H1 (cell line): ENCODE results near the gene FTMT. TPM values are rescaled to one million over a fixed set of nuclear protein-coding genes. Genes with fewer than 3 reads are reported as not detected.

Experiments
- CTCF ChIA-PET: fragments of 300-600 bp; sonication (Branson Sonifier 250); formaldehyde crosslinking; loops from one replicate; lab custom pipeline; 2021; ENCODE audit not compliant: partially characterized antibody; lab: Charles Lee
- POLR2A ChIA-PET: fragments of 300-600 bp; sonication (Branson Sonifier 250); formaldehyde crosslinking; loops from one replicate; lab custom pipeline; 2021; ENCODE audit warnings: inconsistent platforms; ENCODE audit not compliant: partially characterized antibody; lab: Charles Lee
- DNase-seq, 2 experiments: peaks; one replicate each; pipeline versions ENCODE4 v3.0.0 to v3.0.0-alpha.2; 2010 to 2022; ENCODE audit warnings: low spot score in 2 of 2, low read depth in 1 of 2, mixed read lengths in 1 of 2
- FAIRE-seq: peaks from 2 replicates; lab custom pipeline; 2011; peaks lifted over from hg19 to GRCh38; lab: Jason Lieb, UNC
- H2AFZ ChIP-seq: 2 replicates; pipeline ENCODE4 v1.8.1; 2012; ENCODE audit warnings: low read length, inconsistent platforms
- H2AK5ac ChIP-seq: 2 replicates; pipeline ENCODE4 v1.6.1; 2013; ENCODE audit warnings: low read depth, low read length
- H2BK120ac ChIP-seq: replicated peaks from 2 replicates; pipeline ENCODE3; 2013; ENCODE audit warnings: low read depth, low read length, inconsistent platforms
- H2BK12ac ChIP-seq: 2 replicates; pipeline ENCODE4 v1.6.1; 2013; ENCODE audit warnings: low read depth, low read length
- H2BK15ac ChIP-seq: 2 replicates; pipeline ENCODE4 v1.6.1; 2013; ENCODE audit warnings: low read length
- H2BK20ac ChIP-seq: 2 replicates; pipeline ENCODE4 v1.6.1; 2013; ENCODE audit warnings: low read length
- H2BK5ac ChIP-seq: 2 replicates; pipeline ENCODE4 v1.6.1; 2013; ENCODE audit warnings: low read depth, low read length
- H3K14ac ChIP-seq: 2 replicates; pipeline ENCODE4 v1.6.1; 2013; ENCODE audit warnings: inconsistent platforms; ENCODE audit not compliant: insufficient read length
- H3K18ac ChIP-seq: 2 replicates; pipeline ENCODE4 v1.6.1; 2013; ENCODE audit warnings: low read length; ENCODE audit errors: extremely low read depth
- H3K23ac ChIP-seq: 2 replicates; pipeline ENCODE4 v1.6.1; 2013; ENCODE audit warnings: inconsistent platforms; ENCODE audit not compliant: insufficient read length
- H3K23me2 ChIP-seq: 2 replicates; pipeline ENCODE4 v1.6.1; 2013; ENCODE audit warnings: low read depth, low read length
- H3K27ac ChIP-seq: 2 replicates; pipeline ENCODE4 v1.6.1; 2011; ENCODE audit warnings: low read depth, low read length, inconsistent platforms
- H3K27me3 ChIP-seq, 4 experiments: replicated peaks in 1 of 4; 1 replicate in 1 of 4; 2 replicates in 3 of 4; pipeline versions ENCODE4 v1.6.1 to v1.8.1; 2011 to 2013; ENCODE audit warnings: low read length in 3 of 4, mild to moderate bottlenecking in 3 of 4, inconsistent platforms in 2 of 4, mixed read lengths in 2 of 4, moderate library complexity in 1 of 4; ENCODE audit not compliant: control insufficient read depth in 3 of 4, insufficient read depth in 3 of 4; ENCODE audit errors: extremely low read depth in 1 of 4
- H3K36me3 ChIP-seq, 4 experiments: 2 replicates each; pipeline versions ENCODE4 v1.6.1 to v1.8.1; 2011 to 2013; ENCODE audit warnings: mild to moderate bottlenecking in 4 of 4, low read length in 3 of 4, moderate library complexity in 2 of 4, control low read depth in 1 of 4, inconsistent platforms in 1 of 4; ENCODE audit not compliant: insufficient read depth in 4 of 4, control insufficient read depth in 2 of 4
- H3K4ac ChIP-seq: replicated peaks from 2 replicates; pipeline ENCODE3; 2013; ENCODE audit warnings: low read length, low read depth, mixed read lengths, inconsistent platforms; ENCODE audit not compliant: insufficient read length
- H3K4me1 ChIP-seq, 4 experiments: replicated peaks in 1 of 4; 1 replicate in 1 of 4; 2 replicates in 3 of 4; pipeline versions ENCODE4 v1.6.1 to v1.8.1; 2011 to 2013; ENCODE audit warnings: low read length in 3 of 4, inconsistent platforms in 2 of 4, mixed read lengths in 1 of 4; ENCODE audit not compliant: insufficient read depth in 4 of 4, control insufficient read depth in 3 of 4
- H3K4me2 ChIP-seq, 2 experiments: 2 replicates each; pipeline versions ENCODE4 v1.6.1 to v1.8.1; 2011 to 2013; ENCODE audit warnings: low read depth in 2 of 2, low read length in 2 of 2, control low read depth in 1 of 2, inconsistent platforms in 1 of 2, mild to moderate bottlenecking in 1 of 2; ENCODE audit not compliant: insufficient read depth in 1 of 2
- H3K4me3 ChIP-seq, 4 experiments: fragments of 200-600, 300-600 bp in 1 of 4; sonication (generic), shearing (Covaris generic), sonication (Bioruptor Twin) in 1 of 4; 2 replicates each; pipeline versions ENCODE4 v1.5.1 to v1.8.1; 2011 to 2016; ENCODE audit warnings: low read length in 4 of 4, low read depth in 3 of 4, control low read depth in 2 of 4, inconsistent platforms in 2 of 4, mild to moderate bottlenecking in 2 of 4, mixed read lengths in 1 of 4, moderate library complexity in 1 of 4; ENCODE audit not compliant: insufficient read depth in 2 of 4; ENCODE audit errors: extremely low read depth in 1 of 4
- H3K56ac ChIP-seq: replicated peaks from 2 replicates; pipeline ENCODE3; 2013; ENCODE audit warnings: low read depth, mild to moderate bottlenecking, mixed read lengths, low read length, inconsistent platforms; ENCODE audit not compliant: insufficient read length
- H3K79me1 ChIP-seq: 2 replicates; pipeline ENCODE4 v1.6.1; 2013; ENCODE audit warnings: low read depth, low read length, control low read depth
- H3K79me2 ChIP-seq, 2 experiments: 2 replicates each; pipeline versions ENCODE4 v1.6.1 to v1.8.1; 2012 to 2013; ENCODE audit warnings: low read length in 2 of 2, mild to moderate bottlenecking in 2 of 2, inconsistent platforms in 1 of 2; ENCODE audit not compliant: insufficient read depth in 2 of 2, control insufficient read depth in 1 of 2
- H3K9ac ChIP-seq, 4 experiments: replicated peaks in 1 of 4; 1 replicate in 1 of 4; 2 replicates in 3 of 4; pipeline versions ENCODE4 v1.6.1 to v1.8.1; 2011 to 2013; ENCODE audit warnings: low read depth in 3 of 4, low read length in 3 of 4, control low read depth in 2 of 4, mild to moderate bottlenecking in 2 of 4, moderate library complexity in 2 of 4, inconsistent platforms in 1 of 4; ENCODE audit errors: extremely low read depth in 1 of 4
- H3K9me3 ChIP-seq, 2 experiments: 2 replicates each; pipeline versions ENCODE4 v1.6.1 to v1.8.1; 2012 to 2013; ENCODE audit warnings: mild to moderate bottlenecking in 2 of 2, moderate library complexity in 2 of 2, control low read depth in 1 of 2, inconsistent platforms in 1 of 2, low read depth in 1 of 2, low read length in 1 of 2, mixed read lengths in 1 of 2; ENCODE audit not compliant: insufficient read depth in 2 of 2
- H4K20me1 ChIP-seq, 2 experiments: replicated peaks in 1 of 2; 2 replicates each; pipeline versions ENCODE3 to v1.8.1; 2011 to 2013; ENCODE audit warnings: inconsistent platforms in 2 of 2, low read length in 2 of 2, mild to moderate bottlenecking in 1 of 2; ENCODE audit not compliant: insufficient read depth in 2 of 2, control insufficient read depth in 1 of 2
- H4K5ac ChIP-seq: 2 replicates; pipeline ENCODE4 v1.6.1; 2013; ENCODE audit warnings: low read length, low read depth, mixed read lengths, inconsistent platforms; ENCODE audit not compliant: insufficient read length
- H4K8ac ChIP-seq: 2 replicates; pipeline ENCODE4 v1.8.0; 2013; ENCODE audit warnings: mild to moderate bottlenecking, moderate library complexity, low read length, inconsistent platforms; ENCODE audit not compliant: insufficient read depth; ENCODE audit errors: extremely low read depth
- H4K91ac ChIP-seq: replicated peaks from 2 replicates; pipeline ENCODE3; 2013; ENCODE audit warnings: low read length, mixed read lengths, inconsistent platforms; ENCODE audit not compliant: insufficient read length
- ATF2 ChIP-seq: IDR thresholded peaks from 2 replicates; pipeline ENCODE4 v1.6.1; 2012; ENCODE audit warnings: low read length, inconsistent platforms
- E2F6 ChIP-seq: IDR thresholded peaks from 2 replicates; pipeline ENCODE4 v1.6.1; 2012; ENCODE audit warnings: inconsistent platforms
- EGR1 ChIP-seq: IDR thresholded peaks from 2 replicates; pipeline ENCODE4 v1.6.1; 2011; ENCODE audit warnings: low read depth, low read length, borderline replicate concordance
- GABPA ChIP-seq: IDR thresholded peaks from 2 replicates; pipeline ENCODE4 v1.6.1; 2011; ENCODE audit warnings: mild to moderate bottlenecking, low read length, moderate library complexity, borderline replicate concordance; ENCODE audit not compliant: insufficient read depth
- KDM1A ChIP-seq: fragments of 200-600, 300-600 bp; sonication (generic); IDR thresholded peaks from 2 replicates; pipeline ENCODE4 v1.7.1; 2016; ENCODE audit warnings: mild to moderate bottlenecking, low read length, borderline replicate concordance
- KDM4A ChIP-seq: IDR thresholded peaks from one replicate; pipeline ENCODE4 v1.7.1; 2012; ENCODE audit warnings: low read depth, mild to moderate bottlenecking, moderate library complexity, low read length, inconsistent platforms; ENCODE audit not compliant: severe bottlenecking
- KDM5A ChIP-seq: fragments of 200-600 bp; IDR thresholded peaks from 2 replicates; pipeline ENCODE4 v1.7.1; 2012; ENCODE audit warnings: mild to moderate bottlenecking, low read length, inconsistent platforms, mixed read lengths
- MAFK ChIP-seq: IDR thresholded peaks from 2 replicates; pipeline ENCODE4 v1.6.1; 2012; ENCODE audit warnings: low read depth, mild to moderate bottlenecking, improper control_type of control experiment, low read length
- MAX ChIP-seq: IDR thresholded peaks from 2 replicates; pipeline ENCODE4 v1.6.1; 2012; ENCODE audit warnings: inconsistent platforms
- POLR2AphosphoS5 ChIP-seq: IDR thresholded peaks from 2 replicates; pipeline ENCODE4 v1.6.1; 2011; ENCODE audit warnings: low read depth, low read length
- SP4 ChIP-seq: IDR thresholded peaks from 2 replicates; pipeline ENCODE4 v1.6.1; 2012; ENCODE audit warnings: low read length, inconsistent platforms
- TEAD4 ChIP-seq: IDR thresholded peaks from 2 replicates; pipeline ENCODE4 v1.6.1; 2012; ENCODE audit warnings: low read depth, low read length, inconsistent platforms, mixed read lengths
- ZNF274 ChIP-seq: IDR thresholded peaks from 2 replicates; pipeline ENCODE4 v1.7.0; 2012; ENCODE audit warnings: low read length, borderline replicate concordance; ENCODE audit errors: extremely low read depth
- WGBS, 2 experiments: shearing (Covaris generic) in 1 of 2; methylation state at CpG; one replicate each; pipeline versions ENCODE4 v1.1.6 to v1.1.7; 2013 to 2015; ENCODE audit warnings: low lambda C conversion rate in 2 of 2, mixed read lengths in 2 of 2, inconsistent platforms in 1 of 2, low coverage in 1 of 2, missing lambda C conversion rate in 1 of 2; ENCODE audit not compliant: insufficient replicate concordance in 2 of 2, insufficient coverage in 1 of 2, insufficient read length in 1 of 2; ENCODE audit errors: extremely low coverage in 1 of 2, missing lambda C conversion rate in 1 of 2; 5-methylcytosine and 5-hydroxymethylcytosine counted together
- polyA plus RNA-seq, 7 experiments: library from polyadenylated mRNA; depleted of rRNA in 3 of 7; stranded (reverse) in 5 of 7; unstranded in 2 of 7; fragments of >200 nt in 5 of 7; fragments of 200-250 nt in 2 of 7; gene quantifications; 1 replicate in 5 of 7; 2 replicates in 1 of 7; 4 replicates in 1 of 7; pipeline versions ENCODE4 v1.2.1 to v1.2.3, GENCODE V29; 2011 to 2013; ENCODE audit warnings: missing spikeins in 2 of 7, mixed read lengths in 2 of 7
- total RNA-seq: library from RNA; stranded (reverse); fragmentation: NEBNext Ultra II Directional; extraction: Animal tissue kit (Norgen Biotek cat#: 25700); gene quantifications from 2 replicates; pipeline ENCODE4 v1.2.1, GENCODE V29; 2021

Gene FTMT
- total and polyA plus RNA-seq, 2 of the 8 experiments (the other 6 are each of a cell fraction or from before 2014, with no cell fraction given) = not detected

GRCh38 chr5:121805911-121806310, 45.8 kb upstream of the FTMT start:
- no peak for FAIRE-seq
- Histone ChIP-seq H3K79me2 (no peaks in the 10 kb centered on the region), H3K79me1 (no peaks in the 10 kb centered on the region), H3K9me3 (no peaks in the 10 kb centered on the region), H3K9ac (no peak overlapping the region), H4K91ac (no peak overlapping the region), H2BK120ac (no peak overlapping the region), H3K23ac (no peak overlapping the region), H4K8ac (no peak overlapping the region), H3K23me2 (no peaks in the 10 kb centered on the region), H4K5ac (no peak overlapping the region), H2AK5ac (no peak overlapping the region), H2BK5ac (no peak overlapping the region), H3K18ac (no peak overlapping the region), H4K20me1 (no peaks in the 10 kb centered on the region), H3K14ac (no peak overlapping the region), H3K27me3 (no peaks in the 10 kb centered on the region), H2BK15ac (no peak overlapping the region), H3K56ac (no peak overlapping the region), H3K4me1 (no peaks in the 10 kb centered on the region), H3K4ac (no peak overlapping the region), H3K36me3 (no peaks in the 10 kb centered on the region), H2BK12ac (no peak overlapping the region), H2AFZ (no peak overlapping the region), H3K4me2 (no peak overlapping the region), H2BK20ac (no peak overlapping the region), H3K4me3 (no peak overlapping the region), H3K27ac (no peak overlapping the region)
- ChIA-PET CTCF (no interaction called here), POLR2A (no interaction called here)
- DNase-seq = no peak
- WGBS, 2 experiments = 88% methylated on average over 4 of the region's 4 CpGs; no CpG with 5 or more reads in 1 of the 2 experiments
- TF ChIP-seq POLR2AphosphoS5 (no peak), ATF2 (no peak), EGR1 (no peak), KDM4A (no peak), TEAD4 (no peak), SP4 (no peak), MAX (no peak), ZNF274 (no peak), GABPA (no peak), KDM1A (no peak), MAFK (no peak), E2F6 (no peak), KDM5A (no peak)
